CD4-positive, alpha-beta T cell treated with Interleukin-2 at 100 ng/mL for 4 hours (primary cell): Measurements from ENCODE around the gene HID1.
"Not testable (repeated sequence)": the region's sequence is repeated elsewhere in the genome, so short reads cannot be mapped to it uniquely, and the experiment has no call there.

Experiments
- DNase-seq: peaks from one replicate; pipeline ENCODE4 v3.0.0-alpha.2; 2020; ENCODE audit warnings: low spot score

Gene HID1

GRCh38 chr17:74972107-74972972, at the start of gene HID1:
TSS of gene HID1 (minus strand) at chr17:74972759. CDS start at chr17:74972656, 103 bp downstream.
- peak; percentile 76 for DNase-seq

GRCh38 chr17:75020331-75021110, 48.0 kb upstream of the HID1 start:
- DNase-seq = no peak

- DNase-seq = no peak
Observed at GRCh38 chr17:75019710-75020109, 47.2 kb upstream of the HID1 start.

GRCh38 chr17:75019146-75019545, 46.6 kb upstream of the HID1 start:
- DNase-seq = no peak

GRCh38 chr17:75013092-75013559, 40.6 kb upstream of the HID1 start:
- no peak for DNase-seq

- peak; percentile 82 for DNase-seq
Observed at GRCh38 chr17:75012346-75013091, 40.0 kb upstream of the HID1 start, which contains the start of gene MRPL58. TSS of gene MRPL58 (plus strand) at chr17:75012670. CDS start at chr17:75012687, 17 bp downstream.

GRCh38 chr17:75012096-75012345, 39.5 kb upstream of the HID1 start:
- DNase-seq = no peak

- DNase-seq = no peak
Observed at GRCh38 chr17:75011401-75012095, 39.0 kb upstream of the HID1 start.

GRCh38 chr17:75010683-75011400, 38.3 kb upstream of the HID1 start:
- no peak for DNase-seq

GRCh38 chr17:75009139-75009724, 36.7 kb upstream of the HID1 start:
- DNase-seq = no peak

GRCh38 chr17:75008373-75008772, 35.8 kb upstream of the HID1 start:
- no peak for DNase-seq

GRCh38 chr17:75006653-75007052, 34.1 kb upstream of the HID1 start:
- DNase-seq = no peak

GRCh38 chr17:75006084-75006483, 33.5 kb upstream of the HID1 start:
- DNase-seq = not testable (repeated sequence)

- DNase-seq = no peak
Observed at GRCh38 chr17:75005291-75005690, 32.7 kb upstream of the HID1 start.

- no peak for DNase-seq
Observed at GRCh38 chr17:75004371-75004770, 31.8 kb upstream of the HID1 start.

GRCh38 chr17:75003957-75004355, 31.4 kb upstream of the HID1 start:
- DNase-seq = no peak

- no peak for DNase-seq
Observed at GRCh38 chr17:75003070-75003956, 30.8 kb upstream of the HID1 start.

- no peak for DNase-seq
Observed at GRCh38 chr17:75001915-75002843, 29.6 kb upstream of the HID1 start.

- DNase-seq = no peak
Observed at GRCh38 chr17:74999523-74999922, 27.0 kb upstream of the HID1 start.
